GM13977 (cell line): ENCODE measurements around the gene TMEM178B.

Source experiments
- DNase-seq: peaks from one replicate; pipeline ENCODE4 v3.0.0; 2012; ENCODE audit warnings: low spot score
- in situ Hi-C: fragments of 300-500 bp; cut with MboI; formaldehyde crosslinking; loops from one replicate; pipeline ENCODE4 v1.12.0; 2022; ENCODE audit warnings: low sequenced_read_pairs, low pct_unique_long_range_greater_than_20kb, mixed read lengths, inconsistent platforms; ENCODE audit not compliant: unreplicated experiment
- TF ChIP-seq, protein P1 (sequence below): IDR thresholded peaks from 2 replicates; pipeline ENCODE4 v1.5.1; 2012; ENCODE audit warnings: mild to moderate bottlenecking, control low read depth; ENCODE audit not compliant: insufficient read depth; ENCODE audit errors: extremely low read depth, missing control alignments

TMEM178B gene

DNA sequence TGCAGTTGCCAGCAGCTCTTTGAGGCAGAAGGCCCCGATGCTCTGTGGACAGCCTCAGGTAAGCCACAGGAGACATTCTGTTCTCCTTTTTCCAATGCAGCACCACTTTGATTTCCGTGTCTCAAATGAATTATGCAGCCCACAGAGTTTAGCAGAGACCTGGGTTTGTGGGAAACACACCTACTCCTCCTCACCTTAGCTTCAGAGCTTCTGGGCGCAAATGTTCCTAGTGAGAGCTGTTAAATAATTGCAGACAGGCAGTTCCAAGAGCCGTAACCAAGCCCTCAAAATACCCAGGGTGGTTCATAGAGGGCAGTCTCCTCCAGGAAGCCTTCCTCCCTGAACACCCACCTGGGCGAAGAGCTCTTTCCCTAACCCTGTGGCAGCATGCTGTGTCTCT lies 408.1 kb downstream of the TMEM178B start:
- TF ChIP-seq, protein P1, sequence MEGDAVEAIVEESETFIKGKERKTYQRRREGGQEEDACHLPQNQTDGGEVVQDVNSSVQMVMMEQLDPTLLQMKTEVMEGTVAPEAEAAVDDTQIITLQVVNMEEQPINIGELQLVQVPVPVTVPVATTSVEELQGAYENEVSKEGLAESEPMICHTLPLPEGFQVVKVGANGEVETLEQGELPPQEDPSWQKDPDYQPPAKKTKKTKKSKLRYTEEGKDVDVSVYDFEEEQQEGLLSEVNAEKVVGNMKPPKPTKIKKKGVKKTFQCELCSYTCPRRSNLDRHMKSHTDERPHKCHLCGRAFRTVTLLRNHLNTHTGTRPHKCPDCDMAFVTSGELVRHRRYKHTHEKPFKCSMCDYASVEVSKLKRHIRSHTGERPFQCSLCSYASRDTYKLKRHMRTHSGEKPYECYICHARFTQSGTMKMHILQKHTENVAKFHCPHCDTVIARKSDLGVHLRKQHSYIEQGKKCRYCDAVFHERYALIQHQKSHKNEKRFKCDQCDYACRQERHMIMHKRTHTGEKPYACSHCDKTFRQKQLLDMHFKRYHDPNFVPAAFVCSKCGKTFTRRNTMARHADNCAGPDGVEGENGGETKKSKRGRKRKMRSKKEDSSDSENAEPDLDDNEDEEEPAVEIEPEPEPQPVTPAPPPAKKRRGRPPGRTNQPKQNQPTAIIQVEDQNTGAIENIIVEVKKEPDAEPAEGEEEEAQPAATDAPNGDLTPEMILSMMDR = no peak
- in situ Hi-C loops = no loop called here
- DNase-seq = no peak

DNA sequence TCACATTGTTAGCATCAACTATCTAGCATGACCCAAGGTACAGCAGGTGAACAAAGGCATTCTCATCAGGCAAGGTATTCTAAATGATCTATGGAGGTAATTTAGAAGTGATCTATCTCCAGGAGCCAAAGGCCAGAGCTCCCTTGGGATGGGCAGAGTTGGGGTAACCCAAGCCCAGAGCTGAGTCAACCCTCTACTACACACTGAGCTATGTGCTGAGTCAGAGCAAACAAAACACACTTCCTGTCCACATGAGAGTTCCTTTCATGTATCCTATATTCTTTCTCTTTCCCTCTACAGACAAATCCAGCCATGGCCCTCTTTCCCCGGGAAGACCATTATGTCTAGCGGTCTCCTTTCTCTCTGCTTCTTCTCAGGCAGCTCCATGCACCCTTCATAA lies 409.2 kb downstream of the TMEM178B start:
- no peak for DNase-seq
- TF ChIP-seq, protein P1 = no peak
- in situ Hi-C loops = no loop called here

DNA sequence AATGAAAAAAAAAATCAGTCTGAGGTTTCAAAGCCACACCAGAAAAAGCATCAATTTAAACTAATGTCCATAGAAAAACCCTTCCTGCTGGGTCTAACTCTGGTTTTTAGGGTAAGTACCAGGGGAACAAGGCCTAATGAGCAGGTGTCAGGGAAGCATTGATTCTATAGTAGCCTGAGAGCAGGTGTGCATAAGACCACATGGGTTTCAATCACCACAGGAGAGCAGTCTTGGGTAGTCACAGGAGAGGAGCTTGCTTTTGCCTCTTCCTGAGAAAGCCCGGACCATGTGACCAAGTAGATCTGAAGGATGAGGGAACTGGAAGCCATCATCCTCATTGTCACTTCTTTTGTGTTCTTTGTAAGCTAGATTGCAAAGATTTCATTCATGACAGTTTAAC lies 411.0 kb downstream of the TMEM178B start:
- in situ Hi-C loops = no loop called here
- TF ChIP-seq, protein P1 = no peak
- DNase-seq = no peak

DNA sequence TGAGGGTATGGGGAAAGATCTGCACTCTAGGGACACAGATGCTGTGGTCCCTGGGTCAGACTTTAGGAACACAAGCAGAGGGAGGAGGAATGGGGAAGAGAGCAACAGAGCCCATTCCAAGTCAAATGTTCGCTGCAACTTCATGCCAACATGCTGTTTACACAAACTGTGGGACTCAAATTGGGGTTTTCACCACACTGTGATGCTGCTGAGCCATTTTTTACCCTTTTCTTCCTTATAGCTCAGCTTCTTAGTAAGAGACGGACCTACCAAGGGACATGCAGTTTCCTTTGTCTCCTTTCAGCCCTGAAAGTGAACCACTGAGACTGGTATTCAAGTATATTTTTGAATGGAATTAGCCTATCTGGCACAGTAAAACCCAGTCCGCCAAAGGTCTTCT lies 413.1 kb downstream of the TMEM178B start:
- DNase-seq = no peak
- TF ChIP-seq, protein P1 = no peak
- in situ Hi-C loops = no loop called here

DNA sequence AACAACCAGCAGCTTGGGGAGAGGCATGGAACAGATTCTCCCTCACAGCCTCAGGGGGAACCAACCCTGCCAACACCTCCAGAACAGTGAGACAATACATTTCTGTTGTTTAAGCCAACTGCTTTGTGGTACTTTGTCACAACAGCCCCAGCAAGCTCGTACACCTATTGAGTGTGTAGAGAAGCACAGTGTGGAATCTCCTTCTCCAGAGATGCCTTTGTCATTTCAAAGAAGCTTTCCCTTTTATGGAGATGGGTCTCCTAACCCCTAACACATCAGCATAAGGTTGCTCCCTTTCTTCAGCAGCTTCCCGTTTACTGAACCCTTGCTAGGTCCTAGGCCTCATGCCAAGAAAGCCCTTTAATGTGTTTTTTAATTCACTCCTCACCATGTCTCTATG lies 416.6 kb downstream of the TMEM178B start:
- in situ Hi-C loops = no loop called here
- no peak for DNase-seq
- TF ChIP-seq, protein P1 = no peak

DNA sequence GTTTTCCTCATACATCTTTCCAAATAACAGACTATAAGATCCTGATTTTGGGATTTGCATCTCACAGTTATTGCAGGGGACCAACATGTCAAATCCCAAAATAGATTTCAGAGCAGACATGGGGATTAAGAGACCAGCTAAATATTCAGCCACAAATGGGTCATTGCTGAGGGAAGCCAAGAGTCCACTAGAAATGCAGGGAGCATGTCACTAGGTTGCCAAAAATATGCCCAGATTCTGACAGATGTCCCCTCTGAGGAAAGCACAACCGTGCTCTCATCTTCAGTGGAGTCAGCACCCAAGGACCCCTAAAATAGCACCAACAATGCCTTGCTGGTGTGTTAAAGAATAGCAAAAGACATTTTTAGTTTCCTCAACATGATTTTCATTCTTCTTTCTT lies 421.2 kb downstream of the TMEM178B start:
- TF ChIP-seq, protein P1 = no peak
- in situ Hi-C loops = no loop called here
- DNase-seq = no peak

DNA sequence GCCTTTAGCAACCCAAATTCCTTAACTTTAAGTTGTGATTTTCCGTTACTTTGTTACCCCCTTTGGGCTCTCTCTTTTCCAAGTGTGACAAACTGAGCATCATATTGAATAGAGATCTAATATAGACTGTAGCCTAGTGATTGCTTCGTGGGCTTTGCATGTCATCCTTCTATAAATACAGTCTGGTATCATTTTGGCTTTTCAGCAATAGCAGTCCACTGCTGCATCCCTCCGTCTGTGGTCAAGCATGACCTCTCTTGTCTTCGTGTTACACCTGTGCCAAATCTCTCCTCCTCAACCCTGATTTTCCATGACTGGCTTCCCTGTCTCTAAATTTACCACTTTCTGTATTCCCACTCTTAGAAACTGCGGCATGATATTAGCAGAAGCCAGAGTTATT lies 423.5 kb downstream of the TMEM178B start:
- in situ Hi-C loops = no loop called here
- TF ChIP-seq, protein P1 = no peak

More for the DNA sequence above, 423.5 kb downstream of the TMEM178B start:
- DNase-seq = no peak
